Measurements from ENCODE around the gene CFLAR. TPM values are rescaled to one million over a fixed set of nuclear protein-coding genes. Genes with fewer than 3 reads are reported as not detected.
"Not testable (repeated sequence)": the region's sequence is repeated elsewhere in the genome, so short reads cannot be mapped to it uniquely, and the experiment has no call there.

The CFLAR gene
- total RNA-seq, 2 donors from 2014 or later, result 92.4 to 141 TPM

DNA sequence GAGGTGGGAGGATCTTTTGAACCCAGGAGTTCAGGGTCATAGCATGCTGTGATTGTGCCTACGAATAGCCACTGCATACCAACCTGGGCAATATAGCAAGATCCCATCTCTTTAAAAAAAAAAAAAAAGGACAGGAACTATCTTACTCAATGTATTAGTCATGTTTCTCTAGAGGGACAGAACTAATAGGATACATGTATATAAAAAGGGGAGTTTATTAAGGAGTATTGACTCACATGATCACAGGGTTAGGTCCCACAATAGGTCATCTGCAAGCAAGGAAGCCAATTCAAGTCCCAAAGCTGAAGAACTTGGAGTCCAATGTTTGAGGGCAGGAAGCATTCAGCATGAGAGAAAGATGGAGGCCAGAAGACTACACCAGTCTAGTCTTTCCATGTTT lies 48.2 kb downstream of the CFLAR start:
- DNase-seq (ENCODE audit: low spot score), result no peak
- TF ChIP-seq POLR2A (IDR thresholded peaks at IDR 0.05) (no peak), POLR2AphosphoS5 (IDR thresholded peaks at IDR 0.05) (no peak)
- TF ChIP-seq, protein P1, sequence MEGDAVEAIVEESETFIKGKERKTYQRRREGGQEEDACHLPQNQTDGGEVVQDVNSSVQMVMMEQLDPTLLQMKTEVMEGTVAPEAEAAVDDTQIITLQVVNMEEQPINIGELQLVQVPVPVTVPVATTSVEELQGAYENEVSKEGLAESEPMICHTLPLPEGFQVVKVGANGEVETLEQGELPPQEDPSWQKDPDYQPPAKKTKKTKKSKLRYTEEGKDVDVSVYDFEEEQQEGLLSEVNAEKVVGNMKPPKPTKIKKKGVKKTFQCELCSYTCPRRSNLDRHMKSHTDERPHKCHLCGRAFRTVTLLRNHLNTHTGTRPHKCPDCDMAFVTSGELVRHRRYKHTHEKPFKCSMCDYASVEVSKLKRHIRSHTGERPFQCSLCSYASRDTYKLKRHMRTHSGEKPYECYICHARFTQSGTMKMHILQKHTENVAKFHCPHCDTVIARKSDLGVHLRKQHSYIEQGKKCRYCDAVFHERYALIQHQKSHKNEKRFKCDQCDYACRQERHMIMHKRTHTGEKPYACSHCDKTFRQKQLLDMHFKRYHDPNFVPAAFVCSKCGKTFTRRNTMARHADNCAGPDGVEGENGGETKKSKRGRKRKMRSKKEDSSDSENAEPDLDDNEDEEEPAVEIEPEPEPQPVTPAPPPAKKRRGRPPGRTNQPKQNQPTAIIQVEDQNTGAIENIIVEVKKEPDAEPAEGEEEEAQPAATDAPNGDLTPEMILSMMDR (IDR thresholded peaks at IDR 0.05), result no peak
- H3K4me3 ChIP-seq, result no peak overlapping the region
- no peaks in the 10 kb centered on the region for H3K9me3 ChIP-seq
- no peaks in the 10 kb centered on the region for H3K4me1 ChIP-seq (replicated peaks)
- 100% methylated on average over 1 of the region's 1 CpG for WGBS
- H3K27ac ChIP-seq, result no peak overlapping the region
- intact Hi-C loops (cut with DNase I), result no loop called here
- peaks cover 9 to 29% of the 10 kb centered on the region in 2 donors for H3K36me3 ChIP-seq
- H3K27me3 ChIP-seq (replicated peaks; ENCODE audit: insufficient read depth), result no peaks in the 10 kb centered on the region

DNA sequence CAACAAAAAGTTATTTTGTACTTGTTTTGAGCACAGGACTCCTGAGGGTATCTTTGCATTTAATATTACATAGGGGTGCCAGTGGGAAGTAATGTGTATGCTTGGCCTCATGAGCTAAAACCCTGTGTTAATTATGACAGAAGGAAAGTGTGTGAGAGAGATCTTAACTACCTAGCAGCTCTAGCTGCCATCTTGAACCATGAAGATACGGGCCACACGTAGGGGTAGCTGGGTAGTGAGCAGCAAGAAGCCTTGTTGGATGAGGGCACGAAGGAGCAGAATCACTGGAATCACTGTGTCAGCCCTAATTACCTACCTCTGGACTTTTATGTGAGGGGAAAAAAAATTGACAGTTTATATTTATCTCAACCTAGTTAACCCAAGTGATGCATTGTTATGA lies 51.6 kb downstream of the CFLAR start:
- Histone ChIP-seq H3K36me3 (peaks cover 3 to 23% of the 10 kb centered on the region in 2 donors), H3K27me3 (replicated peaks; ENCODE audit: insufficient read depth) (no peaks in the 10 kb centered on the region), H3K9me3 (no peaks in the 10 kb centered on the region), H3K4me3 (no peak overlapping the region), H3K4me1 (replicated peaks) (no peaks in the 10 kb centered on the region), H3K27ac (no peak overlapping the region)
- intact Hi-C loops (cut with DNase I), result no loop called here
- 99% methylated on average over 3 of the region's 3 CpGs for WGBS
- DNase-seq (ENCODE audit: low spot score), result no peak
- TF ChIP-seq POLR2A (IDR thresholded peaks at IDR 0.05) (no peak), POLR2AphosphoS5 (IDR thresholded peaks at IDR 0.05) (no peak)
- TF ChIP-seq, protein P1 (IDR thresholded peaks at IDR 0.05), result no peak

DNA sequence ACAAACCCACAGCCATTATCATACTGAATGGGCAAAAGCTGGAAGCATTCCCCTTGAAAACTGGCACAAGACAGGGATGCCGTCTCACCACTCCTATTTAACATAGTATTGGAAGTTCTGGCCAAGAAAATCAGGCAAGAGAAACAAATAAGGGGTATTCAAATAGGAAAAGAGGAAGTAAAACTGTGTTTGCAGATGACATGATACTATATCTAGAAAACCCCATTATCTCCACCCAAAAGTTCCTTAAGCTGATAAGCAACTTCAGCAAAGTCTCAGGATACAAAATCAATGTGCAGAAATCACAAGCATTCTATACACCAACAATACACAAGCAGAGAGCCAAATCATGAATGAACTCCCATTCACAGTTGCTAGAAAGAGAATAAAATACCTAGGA lies 52.5 kb downstream of the CFLAR start:
- 81% methylated on average over 1 of the region's 1 CpG for WGBS
- H3K4me3 ChIP-seq; H3K4me1 ChIP-seq (replicated peaks); DNase-seq (ENCODE audit: low spot score); H3K9me3 ChIP-seq; H3K27me3 ChIP-seq (replicated peaks; ENCODE audit: insufficient read depth); H3K27ac ChIP-seq; intact Hi-C loops (cut with DNase I): not testable (repeated sequence)
- H3K36me3 ChIP-seq, result peaks cover 0 to 19% of the 10 kb centered on the region in 2 donors

DNA sequence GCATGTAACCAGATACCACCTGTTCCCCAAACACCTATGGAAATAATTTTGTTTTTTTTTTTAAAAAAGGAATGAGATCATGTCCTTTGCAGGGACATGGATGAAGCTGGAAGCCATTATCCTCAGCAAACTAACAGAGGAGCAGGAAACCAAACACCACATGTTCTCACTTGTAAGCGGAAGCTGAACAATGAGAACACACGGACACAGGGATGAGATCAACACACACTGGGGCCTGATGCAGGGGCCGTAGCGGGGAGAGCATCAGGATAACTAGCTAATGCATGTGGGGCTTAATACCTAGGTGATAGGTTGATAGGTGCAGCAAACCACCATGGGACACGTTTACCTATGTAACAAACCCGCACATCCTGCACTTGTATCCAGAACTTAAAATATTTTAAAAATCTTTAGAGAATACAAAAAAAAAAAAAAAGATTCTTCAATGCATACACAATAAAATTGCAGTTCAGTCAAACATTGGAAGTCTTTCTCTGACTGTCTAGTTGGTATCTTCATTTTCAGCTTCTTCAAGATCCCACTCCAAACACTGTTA lies 55.4 kb downstream of the CFLAR start:
- intact Hi-C loops (cut with DNase I), result no loop called here
- no peak for DNase-seq (ENCODE audit: low spot score)
- H3K36me3 ChIP-seq, result no peaks in the 10 kb centered on the region
- no peak overlapping the region for H3K27ac ChIP-seq
- no peaks in the 10 kb centered on the region for H3K27me3 ChIP-seq (replicated peaks; ENCODE audit: insufficient read depth)
- no peak overlapping the region for H3K4me3 ChIP-seq
- no peaks in the 10 kb centered on the region for H3K9me3 ChIP-seq
- H3K4me1 ChIP-seq (replicated peaks), result no peaks in the 10 kb centered on the region
- 41% methylated on average over 6 of the region's 6 CpGs for WGBS
- TF ChIP-seq POLR2A (IDR thresholded peaks at IDR 0.05) (no peak), POLR2AphosphoS5 (IDR thresholded peaks at IDR 0.05) (no peak)
- TF ChIP-seq, protein P1 (IDR thresholded peaks at IDR 0.05), result no peak

DNA sequence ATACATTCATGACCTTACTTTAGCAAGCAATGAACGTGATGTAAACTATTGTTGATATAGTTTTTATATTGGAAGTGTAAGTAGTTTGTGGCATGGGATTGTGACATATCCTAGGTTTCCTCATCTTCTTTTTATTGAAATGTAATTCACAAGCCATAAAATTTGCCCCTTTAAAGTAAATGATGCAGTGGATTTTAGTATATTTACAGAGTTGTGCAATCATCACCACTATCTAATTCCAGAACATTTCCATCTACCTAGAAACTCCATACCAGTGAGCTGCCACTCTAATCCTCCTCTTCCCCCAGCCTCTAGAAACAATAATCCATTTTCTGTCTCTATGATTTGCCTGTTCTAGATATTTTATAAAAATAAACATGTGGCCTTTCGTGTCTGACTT lies 56.3 kb downstream of the CFLAR start:
- no peak for DNase-seq (ENCODE audit: low spot score)
- Histone ChIP-seq H3K27ac (no peak overlapping the region), H3K4me3 (no peak overlapping the region), H3K36me3 (no peaks in the 10 kb centered on the region), H3K27me3 (replicated peaks; ENCODE audit: insufficient read depth) (no peaks in the 10 kb centered on the region), H3K4me1 (replicated peaks) (no peaks in the 10 kb centered on the region), H3K9me3 (no peaks in the 10 kb centered on the region)
- 57% methylated on average over 2 of the region's 2 CpGs for WGBS
- TF ChIP-seq POLR2A (IDR thresholded peaks at IDR 0.05) (no peak), POLR2AphosphoS5 (IDR thresholded peaks at IDR 0.05) (no peak)
- TF ChIP-seq, protein P1 (IDR thresholded peaks at IDR 0.05), result no peak
- intact Hi-C loops (cut with DNase I), result no loop called here

Data from prostate gland (tissue), 2 donors.